GM21717 (cell line): ENCODE results near the gene DCLRE1A.
A peak's percentile ranks its signal among the peaks of the same experiment; 100 is the strongest.

Source experiments
- ATAC-seq: cut with Tn5 transposase; IDR thresholded peaks from one replicate; pipeline ENCODE4 v1.9.1; 2021; ENCODE audit warnings: mild to moderate bottlenecking, moderate library complexity; ENCODE audit not compliant: unreplicated experiment

DCLRE1A gene

GRCh38 chr10:113854013-113854760 lies at the start of gene DCLRE1A, which contains the start of gene NHLRC2:
Gene DCLRE1A (minus strand): TSS chr10:113854082. CDS start chr10:113853182, 900 bp downstream.
Gene NHLRC2 (plus strand): TSS chr10:113854661. CDS start chr10:113854873, 212 bp downstream.
- peak; percentile 51 for ATAC-seq

- no peak for ATAC-seq
These were observed 46.2 kb upstream of the DCLRE1A start for GRCh38 chr10:113899952-113900598.

GRCh38 chr10:113897693-113898618 lies 44.1 kb upstream of the DCLRE1A start:
- no peak for ATAC-seq

GRCh38 chr10:113895018-113895417 lies 41.1 kb upstream of the DCLRE1A start:
- ATAC-seq, result no peak

- no peak for ATAC-seq
These were observed 40.7 kb upstream of the DCLRE1A start for GRCh38 chr10:113894581-113894980.

- no peak for ATAC-seq
These were observed 39.7 kb upstream of the DCLRE1A start for GRCh38 chr10:113893570-113893969.

GRCh38 chr10:113891476-113891875 lies 37.6 kb upstream of the DCLRE1A start:
- ATAC-seq, result no peak

GRCh38 chr10:113890769-113891168 lies 36.9 kb upstream of the DCLRE1A start:
- no peak for ATAC-seq

GRCh38 chr10:113889911-113890310 lies 36.0 kb upstream of the DCLRE1A start:
- no peak for ATAC-seq

- ATAC-seq, result no peak
These were observed 28.4 kb upstream of the DCLRE1A start for GRCh38 chr10:113882240-113882639.

- ATAC-seq, result no peak
These were observed 26.4 kb upstream of the DCLRE1A start for GRCh38 chr10:113880236-113880635.

- ATAC-seq, result peak; percentile 81
These were observed 25.8 kb upstream of the DCLRE1A start for GRCh38 chr10:113879691-113880090.

GRCh38 chr10:113876461-113876860 lies 22.6 kb upstream of the DCLRE1A start:
- ATAC-seq, result no peak

GRCh38 chr10:113875212-113875611 lies 21.3 kb upstream of the DCLRE1A start:
- no peak for ATAC-seq

- no peak for ATAC-seq
These were observed 18.5 kb upstream of the DCLRE1A start for GRCh38 chr10:113872139-113873030.

GRCh38 chr10:113869789-113870188 lies 15.9 kb upstream of the DCLRE1A start:
- no peak for ATAC-seq

- no peak for ATAC-seq
These were observed 14.0 kb upstream of the DCLRE1A start for GRCh38 chr10:113867904-113868303.

- no peak for ATAC-seq
These were observed 12.9 kb upstream of the DCLRE1A start for GRCh38 chr10:113866551-113867394.

GRCh38 chr10:113865901-113866300 lies 12.0 kb upstream of the DCLRE1A start:
- no peak for ATAC-seq
